Fibroblast of upper back skin (primary cell): Measurements from ENCODE around the gene OR6X1.

Experiments
- DNase-seq: peaks from one replicate; pipeline ENCODE4 v3.0.0-alpha.2; 2013

The OR6X1 gene

GRCh38 chr11:123754101-123754568 lies at the start of gene OR6X1:
Gene OR6X1 (minus strand): TSS chr11:123754518. CDS start chr11:123754518, 0 bp downstream.
- DNase-seq = no peak

DNA sequence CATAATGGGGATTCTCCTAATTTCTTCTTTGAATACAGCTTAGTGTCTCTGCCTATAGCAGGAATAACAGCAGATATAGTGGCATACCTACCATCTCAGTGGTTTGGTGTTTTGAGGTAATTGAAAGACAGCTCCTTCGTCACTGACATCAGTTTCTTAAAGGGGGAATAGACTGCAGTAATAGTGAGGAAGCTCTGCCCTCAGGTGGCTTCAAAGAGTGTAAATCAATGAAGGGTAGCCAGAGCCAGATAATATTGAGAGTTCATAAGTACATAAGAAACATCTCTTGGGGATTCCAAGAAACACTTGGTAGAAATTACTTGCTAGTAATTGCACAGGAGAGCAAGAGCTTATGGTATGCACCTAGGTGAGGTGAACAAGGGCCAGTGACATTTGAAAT lies 47.4 kb upstream of the OR6X1 start:
- no peak for DNase-seq

DNA sequence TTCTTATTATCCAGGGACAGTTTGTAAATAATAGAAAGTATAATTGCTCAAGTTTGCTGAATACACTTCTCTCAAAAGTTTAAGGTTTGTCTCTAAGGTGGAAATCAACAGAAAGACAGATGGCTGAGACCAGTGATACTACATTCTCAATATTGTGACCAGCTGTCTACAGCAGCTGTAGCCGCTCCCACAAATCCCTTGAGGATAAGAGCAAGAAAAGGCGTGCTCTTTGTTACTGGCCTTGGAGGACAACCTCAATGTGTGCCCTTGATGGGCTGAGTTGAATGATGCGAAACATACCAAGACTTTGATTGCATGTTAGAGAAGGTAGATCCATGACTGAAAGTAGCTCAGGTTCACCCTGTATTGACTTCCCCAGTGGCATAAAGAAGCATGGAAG lies 45.7 kb upstream of the OR6X1 start:
- DNase-seq = no peak

- no peak for DNase-seq
These were observed 45.1 kb upstream of the OR6X1 start for GRCh38 chr11:123799438-123799837.

DNA sequence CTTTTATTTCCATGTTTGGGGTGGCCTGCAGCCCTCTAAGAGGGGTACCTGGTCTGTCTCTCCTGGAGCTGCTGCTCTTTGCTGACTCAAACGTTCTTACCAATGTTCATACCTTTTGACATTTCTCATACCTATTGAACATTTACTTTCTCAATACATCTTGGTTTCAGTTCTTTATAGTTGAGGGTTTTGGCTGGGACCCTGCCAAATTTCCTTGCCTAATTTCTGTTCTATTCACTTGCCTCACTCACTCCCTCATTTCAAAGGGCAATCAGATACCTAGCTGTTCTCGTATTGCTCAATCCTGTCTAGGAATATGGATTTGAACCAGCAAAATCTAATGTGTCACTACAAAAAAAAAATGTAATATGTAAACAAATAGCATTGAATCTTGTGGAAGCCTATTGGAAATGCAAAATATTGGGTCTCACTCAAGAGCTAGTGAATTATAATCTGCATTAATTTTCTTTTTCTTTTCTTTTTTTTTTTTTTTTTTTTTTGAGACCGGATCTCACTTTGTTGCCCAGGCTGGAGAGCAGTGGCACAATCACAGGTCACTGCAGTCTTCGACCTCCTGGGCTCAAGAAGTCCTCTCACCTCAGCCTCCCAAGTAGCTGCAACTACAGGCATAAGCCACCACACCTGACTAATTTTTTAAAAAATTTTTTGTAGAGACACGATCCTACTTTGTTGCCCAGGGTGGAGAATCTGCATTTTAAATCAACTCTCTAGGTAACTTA lies 44.4 kb upstream of the OR6X1 start:
- no peak for DNase-seq

- no peak for DNase-seq
These were observed 43.8 kb upstream of the OR6X1 start for GRCh38 chr11:123798079-123798478.

DNA sequence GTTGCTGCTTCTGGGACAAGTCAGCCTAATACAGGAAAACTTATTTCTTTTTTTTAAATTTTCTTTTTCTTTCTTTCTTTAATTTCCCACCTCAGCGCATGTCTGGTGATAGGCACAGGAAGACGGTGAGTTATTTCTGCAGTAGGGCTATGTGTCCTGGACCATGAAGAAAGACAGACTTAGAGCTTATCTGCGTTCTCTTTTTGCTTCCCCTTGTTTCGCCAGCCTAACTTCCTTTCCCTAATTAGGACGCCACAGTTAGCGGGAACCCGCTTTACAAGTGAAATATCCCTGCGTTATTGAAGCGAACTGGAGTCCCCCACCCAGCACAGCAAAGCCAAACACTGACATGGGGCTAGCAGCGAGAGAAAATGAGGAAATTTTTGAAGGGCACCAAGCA lies 43.2 kb upstream of the OR6X1 start:
- no peak for DNase-seq

DNA sequence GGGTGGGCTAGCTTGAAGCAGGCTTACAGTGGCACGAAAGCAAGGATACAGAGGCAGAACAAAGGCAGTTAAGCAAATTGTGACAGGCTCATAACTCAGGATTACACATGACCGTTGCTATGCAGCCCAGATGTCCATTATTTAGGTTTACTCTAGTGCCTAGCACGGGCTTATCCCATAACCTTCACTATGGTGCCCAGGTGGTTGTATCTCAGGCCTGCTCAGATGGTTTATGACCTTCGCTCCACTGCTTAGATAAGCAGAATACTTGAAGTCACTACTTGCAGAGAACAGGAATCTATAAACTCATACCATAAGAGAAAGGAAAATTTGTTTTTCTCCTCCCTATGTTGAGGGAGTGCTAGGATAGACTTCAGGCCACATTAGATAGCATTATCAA lies 42.8 kb upstream of the OR6X1 start:
- no peak for DNase-seq

- no peak for DNase-seq
These were observed 41.9 kb upstream of the OR6X1 start for GRCh38 chr11:123796226-123796625.

DNA sequence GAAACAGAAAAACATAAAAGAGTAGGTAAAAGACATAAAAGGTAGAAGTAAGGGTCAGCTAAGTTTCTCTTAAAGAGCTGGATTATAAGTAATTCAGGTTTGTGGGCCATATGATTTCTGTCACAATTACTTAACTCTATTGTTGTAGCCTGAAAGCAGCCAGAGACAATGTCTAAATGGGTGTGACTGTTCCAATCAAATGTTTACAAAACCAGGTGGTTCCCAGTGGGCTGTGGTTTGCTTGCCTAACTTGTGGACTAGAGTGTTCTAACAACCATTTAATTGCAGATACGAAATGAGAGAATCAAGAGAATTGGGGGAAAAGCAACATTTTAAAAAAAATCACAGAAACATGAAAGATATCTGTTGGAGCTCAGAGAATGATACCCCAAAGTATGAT lies 29.2 kb upstream of the OR6X1 start:
- DNase-seq = no peak

DNA sequence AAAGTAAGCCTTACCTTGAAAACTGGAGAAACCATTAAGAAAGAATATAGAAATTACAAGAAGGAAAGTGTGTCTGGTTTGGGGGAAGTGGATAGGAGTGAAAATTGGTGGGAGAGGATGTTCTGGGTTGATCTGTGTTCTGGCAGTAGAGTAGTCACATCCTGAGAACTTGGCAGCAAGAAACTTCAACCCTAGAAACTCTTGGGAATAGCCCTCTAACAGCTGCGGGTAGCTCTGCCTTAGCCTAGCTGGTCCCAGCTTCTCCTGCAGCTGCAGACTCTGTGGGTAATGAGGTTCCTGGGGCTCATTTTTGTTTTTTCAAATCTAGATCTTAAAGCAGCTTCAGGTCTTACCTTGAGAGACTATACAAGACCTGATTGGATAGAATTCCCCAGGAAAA lies 24.2 kb upstream of the OR6X1 start:
- no peak for DNase-seq

GRCh38 chr11:123775715-123776549 lies 21.6 kb upstream of the OR6X1 start:
- DNase-seq = no peak

DNA sequence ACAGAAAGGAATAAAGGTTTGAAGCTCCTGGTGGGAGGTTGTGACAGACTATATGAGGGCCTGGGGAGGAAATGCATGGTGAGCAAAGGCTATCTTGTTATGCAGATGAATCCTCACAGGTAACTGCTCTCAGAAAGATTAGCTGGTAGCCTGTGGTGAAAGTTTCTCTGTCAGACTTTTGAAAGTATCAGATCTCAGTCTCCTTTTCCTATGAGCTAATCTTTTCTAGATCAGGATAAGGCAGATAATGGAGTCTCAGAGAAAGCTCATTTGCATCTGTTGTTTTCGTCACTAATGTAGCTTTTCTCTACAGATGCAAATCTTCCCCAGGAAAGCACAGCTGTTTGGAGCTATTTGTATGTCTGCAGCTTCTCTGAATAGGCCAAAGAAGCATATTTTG lies 21.0 kb upstream of the OR6X1 start:
- DNase-seq = no peak

DNA sequence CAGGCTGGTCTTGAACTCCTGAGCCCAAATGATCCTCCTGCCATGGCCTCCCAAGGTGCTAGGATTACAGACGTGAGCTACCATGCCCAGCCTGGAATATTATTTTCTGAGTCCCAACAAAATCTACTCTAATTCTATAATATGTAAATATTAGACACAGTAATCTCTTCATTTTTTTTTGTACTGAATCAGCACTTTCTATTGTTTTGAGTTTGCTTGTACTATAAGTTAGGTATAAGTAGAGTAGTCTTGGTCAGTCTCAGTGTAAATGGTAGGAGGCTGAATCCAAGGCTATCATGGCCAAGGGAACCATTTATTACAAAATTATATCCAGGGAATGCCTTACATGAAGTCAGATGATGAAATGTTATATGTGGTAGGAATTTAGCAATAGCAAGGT lies 19.6 kb upstream of the OR6X1 start:
- no peak for DNase-seq

GRCh38 chr11:123773026-123773425 lies 18.7 kb upstream of the OR6X1 start:
- no peak for DNase-seq

DNA sequence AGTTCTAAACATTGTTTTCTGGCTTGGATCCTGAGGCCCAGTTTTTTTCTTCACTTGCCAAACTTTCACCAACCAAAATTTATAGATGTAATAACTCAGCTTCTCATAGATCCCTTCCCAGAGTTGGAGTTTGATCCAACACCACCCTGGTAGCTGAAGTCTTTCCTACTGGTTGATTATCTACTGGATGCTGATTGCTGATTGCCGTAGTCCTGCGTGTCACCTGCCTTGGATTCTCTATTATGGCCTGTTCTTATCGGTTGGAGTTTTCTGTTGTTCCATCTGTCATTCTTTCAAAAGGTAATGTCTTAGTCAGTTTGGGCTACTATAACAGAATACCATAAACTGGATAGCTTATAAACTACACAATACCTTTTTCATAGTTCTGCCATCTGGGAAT lies 17.3 kb upstream of the OR6X1 start:
- DNase-seq = no peak

GRCh38 chr11:123770712-123771111 lies 16.4 kb upstream of the OR6X1 start:
- no peak for DNase-seq

- DNase-seq = no peak
These were observed 11.3 kb upstream of the OR6X1 start for GRCh38 chr11:123765601-123766000.

GRCh38 chr11:123762422-123762821 lies 8.1 kb upstream of the OR6X1 start:
- DNase-seq = no peak

DNA sequence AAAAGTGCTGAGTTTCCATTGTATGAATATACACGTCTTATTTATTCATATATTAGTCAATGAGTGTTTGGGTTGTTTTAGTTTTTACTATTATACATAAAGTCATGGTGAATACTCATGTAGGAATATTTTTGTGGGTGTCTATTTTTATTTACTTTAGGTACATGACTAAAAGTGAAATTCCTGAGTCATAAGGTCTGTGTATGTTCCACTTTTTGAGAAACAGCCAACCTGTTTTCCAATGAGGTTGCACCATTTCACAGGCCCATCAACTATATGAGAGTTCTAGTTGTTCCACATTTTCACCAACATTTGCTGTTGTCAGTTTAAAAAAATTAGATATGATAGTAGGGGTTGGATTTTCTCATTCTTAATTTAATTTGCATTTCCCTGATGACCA lies 6.6 kb upstream of the OR6X1 start:
- no peak for DNase-seq

DNA sequence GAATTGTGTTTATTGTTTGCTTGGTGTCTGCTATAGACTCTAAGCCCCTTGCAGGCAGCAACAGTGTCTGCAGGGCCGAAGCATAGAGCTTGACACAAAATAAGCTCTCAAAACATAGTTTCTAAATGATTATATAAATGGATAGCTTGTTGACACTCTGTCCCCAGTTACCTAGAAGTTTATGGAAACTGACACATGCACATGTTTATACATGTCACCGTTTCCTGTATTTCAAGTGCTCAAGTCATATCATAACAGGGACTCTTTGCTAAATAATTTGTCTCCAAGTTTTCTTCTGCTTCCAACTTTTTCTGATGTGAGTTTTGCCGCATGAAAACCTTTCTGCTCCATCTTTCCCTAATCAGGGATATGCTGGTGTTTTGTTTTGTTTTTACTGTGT lies 3.7 kb upstream of the OR6X1 start:
- DNase-seq = no peak

DNA sequence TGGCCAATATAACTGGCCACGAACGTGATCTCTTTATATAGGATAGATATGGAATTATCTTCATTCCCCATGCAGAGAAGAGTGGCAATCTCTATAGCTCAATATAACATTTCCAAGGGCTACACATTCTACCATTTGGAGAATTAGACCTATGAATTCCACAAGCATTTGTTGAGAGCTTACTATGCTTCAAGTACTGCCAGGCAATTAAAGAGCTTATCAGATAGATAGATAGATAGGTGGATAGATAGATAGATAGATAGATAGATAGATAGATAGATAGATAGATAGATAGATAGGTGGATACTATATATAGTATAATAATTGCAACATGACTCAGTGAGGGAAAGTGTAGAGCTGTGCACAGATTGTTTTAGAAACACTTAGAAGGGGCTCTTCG lies 1.5 kb upstream of the OR6X1 start:
- DNase-seq = no peak

GRCh38 chr11:123755344-123755743 lies 1.0 kb upstream of the OR6X1 start:
- DNase-seq = no peak

- no peak for DNase-seq
These were observed 1.2 kb downstream of the OR6X1 start for GRCh38 chr11:123753110-123753509.
